HG02678 (cell line): ENCODE results near the gene FBXO7.

Source experiments
- ATAC-seq: cut with Tn5 transposase; IDR thresholded peaks from one replicate; pipeline ENCODE4 v1.9.1; 2021; ENCODE audit warnings: mild to moderate bottlenecking, moderate library complexity; ENCODE audit not compliant: unreplicated experiment

Gene FBXO7

DNA sequence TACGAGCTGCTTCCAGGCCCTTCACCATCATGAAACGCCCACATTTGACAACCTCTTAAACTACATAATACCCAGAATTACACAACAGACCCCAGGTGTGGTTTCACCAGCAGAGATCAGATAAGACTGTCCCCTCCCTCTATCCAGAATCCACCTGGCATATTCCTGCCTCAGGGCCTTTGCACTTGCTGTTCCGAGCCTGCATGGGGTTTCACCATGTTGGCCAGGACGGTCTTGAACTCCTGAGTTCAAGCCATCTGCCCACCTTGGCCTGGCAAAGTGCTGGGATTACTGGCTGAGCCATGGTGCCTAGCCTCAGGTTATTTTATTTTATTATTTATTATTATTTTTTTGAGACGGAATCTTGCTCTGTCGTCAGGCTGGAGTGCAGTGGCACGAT lies 73.4 kb downstream of the FBXO7 start:
- no peak for ATAC-seq
